Nephron (organoid): ENCODE measurements around the gene SASH1.

ENCODE experiments used
- H3K27ac Mint-ChIP-seq, 3 experiments: 2 replicates each; pipeline ENCODE4 v1.8.0; 2020; ENCODE audit warnings: mixed read lengths in 3 of 3, mild to moderate bottlenecking in 2 of 3, moderate library complexity in 1 of 3
- H3K27me3 Mint-ChIP-seq: 2 replicates; pipeline ENCODE4 v1.8.0; 2021; ENCODE audit warnings: low read depth, mild to moderate bottlenecking, moderate library complexity, mixed read lengths
- H3K36me3 Mint-ChIP-seq: 2 replicates; pipeline ENCODE4 v1.8.0; 2020; ENCODE audit warnings: low read depth, mixed read lengths
- H3K4me1 Mint-ChIP-seq: 2 replicates; pipeline ENCODE4 v1.8.0; 2020; ENCODE audit warnings: mixed read lengths
- H3K4me3 Mint-ChIP-seq, 3 experiments: 2 replicates each; pipeline ENCODE4 v1.8.0; 2020; ENCODE audit warnings: mild to moderate bottlenecking in 3 of 3, mixed read lengths in 3 of 3, moderate library complexity in 2 of 3
- H3K9me3 Mint-ChIP-seq: 2 replicates; pipeline ENCODE4 v1.8.0; 2020; ENCODE audit warnings: mixed read lengths
- TF ChIP-seq, protein P1 (sequence below), 3 experiments: fragments of 200-600 bp; sonication (generic); IDR thresholded peaks; one replicate each; pipeline ENCODE4 v1.5.0; 2021; ENCODE audit warnings: antibody characterized with exemption in 3 of 3; ENCODE audit not compliant: unreplicated experiment in 3 of 3

The SASH1 gene

DNA sequence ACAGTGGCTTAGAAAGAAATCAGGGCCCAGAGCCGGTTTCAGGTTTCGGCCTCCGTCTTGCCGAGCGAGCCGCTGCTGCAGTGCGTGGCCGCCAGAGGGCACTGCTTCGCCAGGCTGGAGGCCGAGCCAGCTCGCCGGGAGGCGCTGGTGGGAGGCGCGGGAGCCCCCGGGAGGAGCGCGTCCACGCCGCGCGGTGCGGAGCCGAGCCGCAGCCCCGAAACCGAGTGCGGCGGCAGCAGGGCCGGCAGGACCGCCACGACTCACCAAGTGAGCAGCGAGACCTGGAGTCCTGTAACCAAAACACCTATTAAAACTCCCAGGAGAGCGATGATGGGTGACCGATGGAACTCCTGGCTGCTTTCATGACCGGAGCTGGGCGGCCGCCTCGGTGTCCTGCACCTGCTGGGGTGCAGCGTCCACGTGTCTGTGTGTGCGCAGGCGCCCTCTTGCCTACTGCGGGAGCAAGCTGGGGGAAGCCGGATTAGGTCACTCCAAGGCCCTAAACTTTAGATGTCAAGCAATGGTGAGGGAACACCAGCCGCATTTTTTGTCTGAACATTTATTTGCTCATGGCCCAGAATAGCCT, 217.3 kb downstream of the SASH1 start:
- peaks cover 9% of the 10 kb centered on the region for H3K9me3 Mint-ChIP-seq
- peaks cover 32% of the 10 kb centered on the region for H3K27me3 Mint-ChIP-seq
- no peak overlapping the region for H3K27ac Mint-ChIP-seq
- peaks cover 8% of the 10 kb centered on the region for H3K36me3 Mint-ChIP-seq
- peak overlapping the region; percentile 57 to 73 (median 70) for H3K4me3 Mint-ChIP-seq
- TF ChIP-seq, protein P1, sequence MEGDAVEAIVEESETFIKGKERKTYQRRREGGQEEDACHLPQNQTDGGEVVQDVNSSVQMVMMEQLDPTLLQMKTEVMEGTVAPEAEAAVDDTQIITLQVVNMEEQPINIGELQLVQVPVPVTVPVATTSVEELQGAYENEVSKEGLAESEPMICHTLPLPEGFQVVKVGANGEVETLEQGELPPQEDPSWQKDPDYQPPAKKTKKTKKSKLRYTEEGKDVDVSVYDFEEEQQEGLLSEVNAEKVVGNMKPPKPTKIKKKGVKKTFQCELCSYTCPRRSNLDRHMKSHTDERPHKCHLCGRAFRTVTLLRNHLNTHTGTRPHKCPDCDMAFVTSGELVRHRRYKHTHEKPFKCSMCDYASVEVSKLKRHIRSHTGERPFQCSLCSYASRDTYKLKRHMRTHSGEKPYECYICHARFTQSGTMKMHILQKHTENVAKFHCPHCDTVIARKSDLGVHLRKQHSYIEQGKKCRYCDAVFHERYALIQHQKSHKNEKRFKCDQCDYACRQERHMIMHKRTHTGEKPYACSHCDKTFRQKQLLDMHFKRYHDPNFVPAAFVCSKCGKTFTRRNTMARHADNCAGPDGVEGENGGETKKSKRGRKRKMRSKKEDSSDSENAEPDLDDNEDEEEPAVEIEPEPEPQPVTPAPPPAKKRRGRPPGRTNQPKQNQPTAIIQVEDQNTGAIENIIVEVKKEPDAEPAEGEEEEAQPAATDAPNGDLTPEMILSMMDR (IDR thresholded peaks at IDR 0.05; ENCODE audit: unreplicated experiment in 3 of 3) = peak; percentile 97 to 99 (median 98)
- H3K4me1 Mint-ChIP-seq = peaks cover 5% of the 10 kb centered on the region

GRCh38 chr6:148561629-148562028, 219.0 kb downstream of the SASH1 start:
- Mint-ChIP-seq H3K27me3 (peaks cover 32% of the 10 kb centered on the region), H3K4me1 (peaks cover 5% of the 10 kb centered on the region), H3K36me3 (no peaks in the 10 kb centered on the region), H3K9me3 (peaks cover under 1% of the 10 kb centered on the region), H3K27ac (no peak overlapping the region), H3K4me3 (no peak overlapping the region)
- TF ChIP-seq, protein P1 (IDR thresholded peaks at IDR 0.05; ENCODE audit: unreplicated experiment in 3 of 3) = no peak

GRCh38 chr6:148563066-148563465, 220.4 kb downstream of the SASH1 start:
- Mint-ChIP-seq H3K27me3 (peaks cover 24% of the 10 kb centered on the region), H3K9me3 (no peaks in the 10 kb centered on the region), H3K4me1 (peaks cover 5% of the 10 kb centered on the region), H3K27ac (no peak overlapping the region), H3K36me3 (no peaks in the 10 kb centered on the region), H3K4me3 (no peak overlapping the region)
- TF ChIP-seq, protein P1 (IDR thresholded peaks at IDR 0.05; ENCODE audit: unreplicated experiment in 3 of 3) = no peak

GRCh38 chr6:148564494-148565035, 221.9 kb downstream of the SASH1 start:
- TF ChIP-seq, protein P1 (IDR thresholded peaks at IDR 0.05; ENCODE audit: unreplicated experiment in 3 of 3) = no peak
- Mint-ChIP-seq H3K9me3 (no peaks in the 10 kb centered on the region), H3K4me1 (peaks cover 5% of the 10 kb centered on the region), H3K27ac (no peak overlapping the region), H3K4me3 (no peak overlapping the region), H3K27me3 (peaks cover 27% of the 10 kb centered on the region), H3K36me3 (no peaks in the 10 kb centered on the region)

DNA sequence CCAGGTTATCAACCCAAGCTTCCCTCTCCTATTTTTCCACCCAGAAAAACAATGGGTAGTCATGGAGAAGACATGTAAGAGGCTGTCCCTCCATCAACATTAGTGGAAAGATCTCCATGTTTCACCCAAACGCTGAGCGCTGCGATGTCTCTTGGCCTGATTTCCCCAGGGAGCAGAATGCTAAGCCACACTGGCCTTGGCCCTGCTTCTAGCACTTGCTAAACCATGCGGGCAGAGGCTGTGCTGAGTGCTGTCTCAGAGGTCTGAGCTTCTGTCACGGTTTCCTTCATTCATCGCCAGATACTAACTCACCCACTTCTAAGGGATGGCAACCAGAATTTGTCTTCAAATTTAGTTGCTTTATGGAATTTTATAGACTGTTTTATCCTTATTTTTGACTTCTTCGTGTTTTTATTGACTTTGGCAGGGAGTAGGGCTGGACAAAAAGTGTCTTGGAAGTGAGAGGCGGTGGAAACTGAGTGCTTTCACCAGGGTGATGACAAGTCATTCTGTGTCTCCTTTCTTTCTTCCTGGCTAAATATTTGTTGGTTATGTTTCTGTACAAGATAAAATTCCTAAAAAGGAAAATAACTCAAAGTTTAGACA, 222.8 kb downstream of the SASH1 start:
- Mint-ChIP-seq H3K4me1 (peaks cover 1% of the 10 kb centered on the region), H3K27me3 (peaks cover 23% of the 10 kb centered on the region), H3K27ac (no peak overlapping the region), H3K9me3 (no peaks in the 10 kb centered on the region), H3K4me3 (no peak overlapping the region), H3K36me3 (no peaks in the 10 kb centered on the region)
- TF ChIP-seq, protein P1 (IDR thresholded peaks at IDR 0.05; ENCODE audit: unreplicated experiment in 3 of 3) = no peak
